NCI-H128 (cell line): Measurements from ENCODE around the gene AGTRAP.

Source experiments
- DNase-seq: peaks from one replicate; lab custom pipeline; 2025; ENCODE audit not compliant: unreplicated experiment; lab: John Stamatoyannopoulos, UW

AGTRAP gene

DNA sequence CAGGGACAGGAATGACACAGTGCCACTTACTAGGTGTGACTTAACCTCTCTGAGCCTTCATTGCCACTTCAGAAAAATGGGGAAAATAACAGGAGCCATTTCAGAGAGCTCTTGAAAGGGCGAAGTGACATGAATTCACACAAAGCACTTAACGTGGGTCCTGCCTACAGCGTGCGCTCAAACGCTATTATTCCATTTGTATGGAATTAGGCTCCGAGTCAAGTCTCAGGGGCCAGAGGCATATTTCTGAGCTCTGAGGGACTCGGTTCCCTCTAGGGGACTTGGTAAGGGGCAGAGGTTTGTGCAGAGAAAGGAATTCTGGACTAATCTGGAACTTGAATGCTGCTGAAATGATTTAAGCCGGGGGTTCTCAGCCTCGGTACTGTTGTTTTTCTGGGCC lies 30.3 kb upstream of the AGTRAP start:
- DNase-seq, result no peak

DNA sequence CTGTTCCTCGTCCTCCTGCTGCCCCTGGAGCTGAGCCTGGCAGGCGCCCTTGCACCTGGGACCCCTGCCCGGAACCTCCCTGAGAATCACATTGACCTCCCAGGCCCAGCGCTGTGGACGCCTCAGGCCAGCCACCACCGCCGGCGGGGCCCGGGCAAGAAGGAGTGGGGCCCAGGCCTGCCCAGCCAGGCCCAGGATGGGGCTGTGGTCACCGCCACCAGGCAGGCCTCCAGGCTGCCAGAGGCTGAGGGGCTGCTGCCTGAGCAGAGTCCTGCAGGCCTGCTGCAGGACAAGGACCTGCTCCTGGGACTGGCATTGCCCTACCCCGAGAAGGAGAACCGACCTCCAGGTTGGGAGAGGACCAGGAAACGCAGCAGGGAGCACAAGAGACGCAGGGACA lies 29.6 kb upstream of the AGTRAP start:
- no peak for DNase-seq

DNA sequence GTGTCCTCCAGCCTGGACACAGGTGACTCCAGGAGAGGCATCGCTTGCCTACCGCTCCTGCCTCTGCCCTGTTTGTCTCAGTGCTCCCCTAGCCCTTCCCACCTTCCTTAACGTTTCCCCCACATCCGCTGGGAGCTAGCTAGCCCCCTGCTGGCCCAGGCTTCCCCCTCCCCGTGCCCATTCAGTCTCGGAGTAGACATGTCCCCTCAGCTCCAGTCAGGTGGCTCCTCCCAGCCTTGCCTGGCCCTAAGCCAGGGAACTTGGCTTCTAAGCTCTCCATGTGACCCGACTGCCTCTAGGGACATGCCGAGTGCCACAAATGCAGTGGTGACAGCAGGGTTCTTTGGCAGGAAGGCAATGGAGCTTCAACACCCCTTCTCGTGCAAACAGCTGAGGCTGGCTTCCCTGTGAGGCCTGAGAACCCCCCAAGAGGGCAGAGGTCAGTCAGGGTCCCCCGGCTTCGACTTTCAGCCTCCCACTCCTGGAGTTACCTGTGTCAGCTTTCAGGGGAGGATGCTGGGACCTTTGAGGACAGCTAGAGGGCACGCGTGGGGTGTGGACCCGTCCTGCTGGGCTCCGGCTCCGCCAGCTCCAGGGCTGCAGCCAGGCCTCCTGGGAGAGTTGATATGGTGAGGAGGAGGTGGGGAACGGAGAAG lies 28.2 kb upstream of the AGTRAP start:
- DNase-seq, result peak; percentile 64

DNA sequence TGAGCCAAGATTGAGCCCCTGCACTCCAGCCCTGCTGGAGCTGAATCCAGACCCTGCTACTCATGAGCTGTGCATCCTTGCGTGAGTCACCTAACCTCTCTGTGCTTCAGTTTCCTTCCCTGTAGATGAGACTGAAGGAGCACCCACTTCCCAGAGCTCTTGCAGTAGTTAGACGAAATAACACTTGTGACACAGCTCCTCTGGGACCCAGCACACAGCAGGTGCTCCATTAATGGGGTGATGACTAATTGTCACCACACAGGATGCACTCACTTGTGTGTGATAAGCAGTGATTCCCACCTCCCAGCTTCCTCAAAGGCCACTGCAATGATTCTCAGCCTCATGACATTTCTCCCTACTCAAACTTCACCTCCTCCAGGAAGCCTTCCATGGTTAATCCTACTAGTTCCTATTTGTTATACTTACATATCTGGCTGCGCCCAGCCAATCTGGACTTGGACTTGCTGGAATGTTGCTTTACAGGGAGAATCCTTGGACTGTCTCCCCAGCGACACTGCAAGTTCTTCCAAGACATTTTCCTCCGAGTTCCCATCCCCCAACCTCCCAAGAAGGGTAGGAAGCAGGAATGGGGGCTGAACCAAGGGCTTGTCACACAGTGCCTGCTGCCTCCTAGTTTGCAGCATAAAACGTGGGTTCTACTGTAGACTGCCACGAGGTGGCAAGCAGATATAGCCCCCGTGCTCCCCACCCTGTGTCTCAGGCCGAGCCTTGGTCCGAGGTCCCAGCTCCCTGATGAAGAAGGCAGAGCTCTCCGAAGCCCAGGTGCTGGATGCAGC lies 27.2 kb upstream of the AGTRAP start:
- no peak for DNase-seq

DNA sequence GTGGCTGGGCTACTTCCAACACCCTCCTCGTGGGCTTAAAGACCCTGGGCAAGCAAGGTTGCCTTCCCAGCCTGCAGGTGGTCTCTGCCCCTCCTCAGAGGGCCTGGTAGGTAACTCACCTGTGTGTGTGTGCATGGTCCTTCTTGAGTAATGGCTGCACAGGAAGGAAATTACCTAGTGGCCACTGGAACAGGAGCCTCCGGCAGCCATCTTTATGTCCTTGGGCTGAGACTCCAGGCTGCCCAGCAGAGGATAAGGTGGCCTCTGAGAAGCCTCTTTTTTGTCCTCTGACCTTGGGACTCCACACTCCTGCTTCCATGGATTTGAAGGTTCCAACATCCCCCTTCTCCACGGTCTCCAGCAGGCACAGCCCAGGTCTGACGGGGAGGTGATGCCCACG lies 24.4 kb upstream of the AGTRAP start:
- DNase-seq, result no peak

DNA sequence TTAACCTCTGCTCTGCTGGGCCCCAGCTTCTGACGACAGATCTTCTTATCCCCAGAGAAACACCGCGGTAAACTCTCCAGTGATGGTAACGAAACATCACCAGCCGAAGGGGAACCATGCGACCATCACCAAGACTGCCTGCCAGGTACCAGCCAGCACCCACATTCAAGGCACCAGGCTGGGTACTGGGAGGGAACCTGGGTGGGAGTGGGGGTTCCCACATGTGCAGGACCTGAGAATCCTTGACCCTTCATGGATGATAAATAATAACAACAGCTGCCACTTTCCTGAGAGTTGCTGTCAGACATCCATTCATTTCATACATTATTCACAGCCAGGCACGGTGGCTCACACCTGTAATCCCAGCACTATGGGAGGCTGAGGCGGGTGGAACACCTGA lies 23.7 kb upstream of the AGTRAP start:
- DNase-seq, result no peak

DNA sequence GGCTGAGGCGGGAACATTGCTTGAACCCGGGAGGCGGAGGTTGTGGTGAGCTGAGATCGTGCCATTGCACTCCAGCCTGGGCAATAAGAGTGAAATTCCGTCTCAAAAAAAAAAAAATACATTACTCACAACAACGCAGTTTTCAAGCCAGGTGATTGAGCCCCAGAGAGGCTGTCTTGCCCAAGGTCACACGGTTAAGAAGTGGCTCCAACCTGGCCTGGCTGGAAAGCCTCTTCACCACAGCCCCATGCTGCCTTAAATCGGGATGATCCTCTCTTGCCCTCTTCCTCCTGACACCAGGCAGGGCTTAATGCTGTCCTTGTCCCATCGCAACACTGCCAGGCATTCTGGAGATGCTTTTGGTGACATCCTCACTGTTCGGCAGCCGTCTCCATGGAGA lies 22.8 kb upstream of the AGTRAP start:
- no peak for DNase-seq

DNA sequence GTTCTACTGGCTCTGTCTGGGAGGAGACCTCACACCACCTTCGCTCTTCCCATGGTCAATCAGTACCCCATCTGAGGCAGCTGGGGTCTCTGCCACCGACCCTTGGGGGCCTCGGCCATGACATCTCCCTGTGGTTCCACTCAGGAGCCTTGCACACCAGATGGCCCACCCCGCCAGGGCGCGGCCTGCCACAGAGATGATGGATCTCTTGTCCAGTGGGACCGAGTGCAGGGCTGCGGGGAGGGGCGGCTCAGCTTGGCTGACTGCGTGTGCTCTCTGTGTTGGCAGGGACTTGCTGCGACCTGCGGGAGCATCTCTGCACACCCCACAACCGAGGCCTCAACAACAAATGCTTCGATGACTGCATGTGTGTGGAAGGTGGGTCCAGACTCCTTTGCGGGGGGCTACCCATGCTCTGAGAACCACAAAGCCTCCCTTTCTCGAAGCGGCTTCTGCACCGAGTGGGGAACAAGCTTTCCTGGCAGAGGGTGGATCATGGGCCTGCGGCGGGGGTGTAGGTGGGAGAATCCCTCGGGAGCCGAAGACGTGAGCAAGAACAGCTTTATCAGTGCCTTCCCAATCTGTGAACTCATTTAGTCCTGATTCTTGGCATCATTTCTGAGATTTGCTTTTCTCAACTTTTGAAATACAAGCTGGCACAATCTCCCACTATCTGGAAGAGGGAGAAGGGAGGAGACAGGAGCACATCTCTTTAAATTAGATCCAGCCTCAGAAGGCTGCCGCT lies 20.9 kb upstream of the AGTRAP start:
- no peak for DNase-seq

DNA sequence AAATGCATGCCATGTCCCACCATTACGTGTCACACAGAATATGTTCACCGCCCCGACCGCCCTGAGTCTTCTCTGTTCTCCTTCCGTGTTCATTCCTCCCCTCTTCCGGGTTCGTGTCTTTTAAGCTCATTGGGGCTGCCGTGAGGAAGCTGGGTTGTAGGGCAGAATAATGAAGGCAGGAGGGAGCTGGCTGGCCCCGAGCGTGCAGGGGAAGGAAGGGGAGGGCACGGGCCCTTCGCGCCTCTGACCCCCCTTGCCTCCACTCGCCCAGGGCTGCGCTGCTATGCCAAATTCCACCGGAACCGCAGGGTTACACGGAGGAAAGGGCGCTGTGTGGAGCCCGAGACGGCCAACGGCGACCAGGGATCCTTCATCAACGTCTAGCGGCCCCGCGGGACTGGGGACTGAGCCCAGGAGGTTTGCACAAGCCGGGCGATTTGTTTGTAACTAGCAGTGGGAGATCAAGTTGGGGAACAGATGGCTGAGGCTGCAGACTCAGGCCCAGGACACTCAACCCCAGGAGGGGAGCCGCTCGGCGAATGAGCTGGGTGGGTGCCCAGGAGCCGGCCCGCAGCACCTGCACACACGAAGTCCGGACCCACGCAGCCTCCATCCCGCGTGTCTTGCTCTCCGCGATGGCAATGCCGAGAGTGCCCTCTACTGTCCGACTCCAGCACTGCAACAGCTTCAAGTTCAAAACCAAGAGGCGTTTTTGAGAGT lies 16.5 kb upstream of the AGTRAP start:
- DNase-seq, result no peak

DNA sequence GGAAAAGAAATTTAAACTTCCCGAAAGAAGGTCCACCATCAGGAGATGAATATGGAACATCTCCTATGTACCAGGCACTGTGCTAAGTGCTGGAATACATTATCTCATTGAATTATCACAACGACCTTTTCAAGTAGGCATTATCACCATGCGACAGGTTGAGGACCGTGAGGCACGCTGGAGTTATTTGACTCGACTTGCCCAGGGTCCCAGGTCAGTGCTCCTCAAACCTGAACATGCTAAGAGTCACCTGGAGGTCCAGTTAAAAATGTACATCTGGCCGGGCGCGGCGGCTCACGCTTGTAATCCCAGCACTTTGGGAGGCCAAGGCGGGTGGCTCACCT lies 15.9 kb upstream of the AGTRAP start:
- no peak for DNase-seq

DNA sequence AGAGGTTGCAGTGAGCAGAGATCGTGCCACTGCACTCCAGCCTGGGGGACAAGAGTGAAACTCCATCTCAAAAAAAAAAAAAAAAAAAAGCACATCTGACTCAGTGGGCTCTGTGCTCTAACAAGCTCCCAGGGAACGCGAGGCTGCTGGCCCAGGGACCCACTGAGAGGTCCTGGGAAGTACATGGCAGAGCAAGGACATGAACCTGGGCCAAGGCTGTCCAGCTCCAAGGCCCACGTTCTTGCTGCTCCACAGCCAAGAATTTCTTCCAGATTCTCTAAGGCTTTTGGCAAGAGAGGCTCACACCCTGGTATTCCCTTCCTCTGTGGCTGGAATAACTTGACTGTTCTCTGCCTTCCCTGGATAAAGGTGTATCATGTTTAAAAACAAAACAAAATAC lies 15.4 kb upstream of the AGTRAP start:
- DNase-seq, result no peak

DNA sequence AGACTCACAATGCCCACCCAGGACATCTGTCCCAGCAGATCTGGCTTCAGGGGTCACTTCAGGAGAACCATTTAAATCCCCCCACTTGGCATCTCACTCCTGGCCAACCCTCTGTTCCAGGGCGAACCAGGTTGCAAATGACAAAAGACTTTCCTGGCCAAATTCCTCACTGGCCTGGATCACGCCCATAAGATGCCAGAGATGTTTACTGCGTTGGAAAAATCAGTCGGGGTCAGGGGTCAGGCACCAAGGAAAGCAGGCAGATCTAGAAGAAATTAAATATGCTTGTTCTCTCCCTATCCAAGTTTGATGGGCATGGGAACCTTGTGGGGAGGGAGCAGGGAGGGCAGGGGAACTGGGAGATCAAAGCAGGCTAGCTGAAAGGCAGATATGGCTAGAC lies 14.6 kb upstream of the AGTRAP start:
- no peak for DNase-seq

DNA sequence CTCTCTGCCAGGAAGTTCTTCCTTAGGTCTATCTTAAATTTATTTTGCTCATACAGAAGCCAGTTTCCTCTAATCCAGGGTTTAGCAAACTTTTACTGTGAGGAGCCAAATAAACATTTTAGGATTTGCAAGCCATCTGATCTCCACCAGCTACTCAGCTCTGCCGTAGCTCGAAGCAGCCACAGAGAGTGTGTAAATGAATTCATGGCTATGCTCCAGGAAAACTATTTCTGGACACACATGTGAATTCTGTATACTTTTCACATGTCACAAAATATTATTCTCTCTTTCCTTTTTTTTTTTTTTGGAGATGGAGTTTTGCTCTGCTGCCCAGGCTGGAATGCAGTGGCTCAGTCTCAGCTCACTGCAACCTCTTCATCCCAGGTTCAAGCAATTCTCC lies 13.4 kb upstream of the AGTRAP start:
- DNase-seq, result no peak

DNA sequence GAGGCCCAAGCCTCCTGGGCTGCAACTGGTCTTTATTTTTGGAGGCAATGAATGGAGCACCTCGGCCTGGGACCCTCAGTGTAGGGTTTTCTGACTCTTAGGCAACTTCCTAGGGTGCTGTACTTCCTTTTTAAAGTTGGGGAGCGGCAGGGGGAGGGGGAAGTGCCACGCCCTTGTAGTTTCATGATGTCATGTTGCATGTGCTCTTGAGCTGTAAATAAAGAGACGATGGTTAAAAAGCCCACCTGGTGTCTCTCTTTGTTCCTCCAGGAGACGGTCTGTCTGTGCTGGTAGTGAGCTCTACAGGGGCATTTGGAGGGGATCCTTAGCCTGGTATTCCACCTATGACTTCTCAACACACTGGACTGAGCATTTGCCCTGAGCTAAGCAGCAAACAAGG lies 10.3 kb upstream of the AGTRAP start:
- no peak for DNase-seq

DNA sequence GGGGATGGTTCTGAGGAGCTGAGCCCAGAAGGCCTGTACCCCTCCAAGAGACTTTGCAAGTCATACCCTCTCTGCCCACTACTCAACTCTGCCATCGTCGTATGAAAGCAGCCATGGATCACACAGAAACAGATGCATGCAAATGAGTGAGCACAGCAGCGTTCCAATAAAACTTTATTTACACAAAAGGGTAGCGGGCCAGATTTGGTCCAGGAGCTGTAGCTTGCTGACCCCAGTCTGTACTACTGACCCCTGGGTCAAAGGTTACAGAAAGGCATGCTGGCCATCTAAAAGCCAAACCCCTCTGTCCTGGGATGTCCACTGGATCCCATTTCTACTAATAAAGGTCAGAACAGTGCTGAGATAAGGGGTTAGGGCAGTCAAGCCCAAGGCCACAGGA lies 8.8 kb upstream of the AGTRAP start:
- no peak for DNase-seq

DNA sequence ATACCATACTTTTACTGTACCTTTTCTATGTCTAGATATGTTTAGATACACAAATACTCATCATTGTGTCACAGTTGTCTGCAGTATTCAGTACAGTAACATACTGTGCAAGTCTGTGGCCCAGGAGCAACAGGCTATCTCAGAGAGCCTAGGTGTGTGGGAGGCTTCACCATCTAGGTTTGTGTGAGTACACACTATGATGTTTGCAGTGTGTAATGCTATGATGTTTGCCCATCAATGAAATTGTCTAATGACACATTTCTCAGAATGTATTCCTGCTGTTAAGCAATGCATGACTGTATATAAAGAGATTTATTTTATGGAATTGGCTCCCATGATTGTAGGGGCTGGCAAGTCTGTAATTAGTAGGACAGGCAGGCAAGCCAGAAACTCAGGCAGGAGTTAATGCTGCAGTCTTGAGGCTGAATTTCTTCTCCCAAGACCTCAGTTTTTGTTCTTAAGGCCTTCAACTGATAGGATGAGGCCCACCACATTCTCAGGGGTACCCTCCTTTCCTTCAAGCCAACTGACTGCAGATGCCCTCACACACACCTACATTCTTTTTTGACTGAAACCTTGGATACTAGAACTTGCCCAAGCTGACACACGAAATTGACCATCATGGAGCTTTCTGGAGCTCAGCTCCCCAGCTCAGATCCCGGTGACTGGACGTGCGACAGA lies 7.7 kb upstream of the AGTRAP start:
- no peak for DNase-seq

DNA sequence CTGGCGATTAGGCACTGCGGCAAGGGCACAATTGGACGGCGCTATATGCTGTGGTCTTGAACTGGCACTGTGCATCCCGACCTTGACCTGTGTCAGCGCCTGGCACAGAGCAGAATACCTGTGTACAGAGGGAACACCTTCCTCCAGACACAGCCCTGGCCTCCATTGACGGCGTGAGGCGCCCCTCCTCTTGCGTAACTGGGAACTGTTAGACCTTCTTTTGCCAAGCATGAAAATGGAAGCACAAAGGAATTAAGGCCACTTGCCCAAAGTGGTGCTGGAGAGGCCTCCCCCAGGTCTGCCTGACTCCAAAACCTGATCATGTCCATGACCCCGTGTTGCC lies 6.8 kb upstream of the AGTRAP start:
- DNase-seq, result no peak

DNA sequence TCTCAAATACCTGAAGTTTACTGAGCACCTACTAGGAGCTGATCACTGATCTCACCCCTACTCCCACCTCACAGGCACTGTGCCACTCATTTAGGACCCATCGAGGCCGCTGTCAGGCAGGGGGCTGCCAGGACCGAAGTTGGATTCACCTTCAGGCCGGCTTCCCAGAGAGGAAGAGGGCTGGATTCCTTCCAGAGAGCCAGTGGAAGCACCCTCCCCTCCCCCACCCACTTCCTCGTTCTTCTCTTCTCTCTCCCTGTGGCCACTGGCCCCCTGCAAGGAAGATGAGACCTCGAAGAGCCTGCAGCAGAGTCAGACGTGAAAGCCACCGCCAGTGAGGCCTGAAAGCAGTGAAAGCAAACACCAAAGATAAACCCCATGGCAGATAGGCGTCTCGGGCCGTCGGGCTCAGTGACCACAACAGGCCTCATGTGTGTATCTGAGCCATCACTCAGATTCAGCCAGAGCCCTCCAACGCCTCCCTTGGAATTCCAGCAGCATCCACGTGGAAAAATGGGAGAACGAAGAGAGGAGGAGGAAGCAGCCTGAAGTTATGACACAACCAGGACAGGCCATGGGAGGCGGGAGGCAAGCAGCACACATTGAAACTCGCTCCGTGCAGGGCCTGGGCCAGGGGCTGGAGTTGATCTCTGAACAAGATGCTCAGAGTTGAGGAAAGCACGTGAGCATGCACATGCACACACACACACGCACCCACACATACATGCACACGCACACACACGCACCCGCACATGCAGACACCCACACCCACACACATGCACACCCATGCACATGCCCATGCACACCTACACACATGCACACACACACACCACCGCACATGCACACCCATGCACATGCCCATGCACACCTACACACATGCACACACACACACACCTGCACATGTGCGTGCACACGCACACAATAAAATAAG lies 6.2 kb upstream of the AGTRAP start:
- no peak for DNase-seq

DNA sequence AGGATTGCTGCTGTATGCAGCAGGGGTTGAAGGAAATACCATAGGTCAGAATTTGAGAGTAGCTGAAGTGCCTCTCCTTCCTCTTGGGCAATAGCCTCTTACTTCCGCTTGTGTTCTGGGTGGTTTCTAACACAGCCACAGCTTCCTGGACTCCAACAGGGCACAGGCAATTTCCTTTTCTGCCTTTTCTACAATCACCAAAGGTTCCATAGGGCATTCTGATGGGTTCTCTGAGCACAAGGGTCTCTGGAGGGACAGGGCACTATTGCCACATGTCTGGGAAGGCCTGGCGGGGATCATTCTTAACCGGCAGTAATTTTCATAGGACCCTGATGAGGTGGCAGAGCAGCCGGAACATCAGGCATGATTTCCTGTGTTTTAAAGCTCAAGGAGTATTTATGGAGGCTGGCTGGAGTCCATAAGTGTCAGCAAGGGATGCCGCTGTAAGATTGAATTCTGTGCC lies 5.5 kb upstream of the AGTRAP start:
- DNase-seq, result no peak

DNA sequence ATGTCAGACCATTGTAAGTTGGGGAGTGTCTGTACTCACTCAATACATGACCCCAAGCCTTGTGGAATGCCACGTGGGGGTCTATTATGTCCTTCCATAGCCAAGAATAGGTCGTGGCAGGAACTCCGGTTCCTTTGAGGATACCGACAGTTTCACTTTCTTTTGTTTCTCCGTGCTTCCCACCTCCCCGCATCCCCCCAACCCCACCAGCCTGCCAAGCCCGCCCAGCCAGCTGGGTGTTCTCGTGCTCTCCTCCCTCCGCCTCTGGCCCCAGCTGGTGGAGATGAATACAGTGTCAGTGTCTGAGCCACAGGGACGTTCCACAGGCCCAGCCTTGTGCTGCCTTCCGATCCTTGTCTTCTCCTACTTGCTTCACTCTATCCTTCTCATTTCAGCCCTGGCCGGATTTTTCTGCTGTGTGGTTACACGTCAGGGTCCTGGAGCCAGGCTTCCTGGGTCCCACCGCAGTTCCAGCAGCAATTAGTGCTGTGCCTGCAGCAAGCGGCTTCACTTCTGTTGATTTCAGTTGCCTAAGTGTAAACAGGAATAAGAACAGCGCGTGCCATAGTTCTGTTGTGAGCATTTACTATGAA lies 4.1 kb upstream of the AGTRAP start:
- DNase-seq, result no peak
